ENCODE measurements around the gene NELFCD.

DNA sequence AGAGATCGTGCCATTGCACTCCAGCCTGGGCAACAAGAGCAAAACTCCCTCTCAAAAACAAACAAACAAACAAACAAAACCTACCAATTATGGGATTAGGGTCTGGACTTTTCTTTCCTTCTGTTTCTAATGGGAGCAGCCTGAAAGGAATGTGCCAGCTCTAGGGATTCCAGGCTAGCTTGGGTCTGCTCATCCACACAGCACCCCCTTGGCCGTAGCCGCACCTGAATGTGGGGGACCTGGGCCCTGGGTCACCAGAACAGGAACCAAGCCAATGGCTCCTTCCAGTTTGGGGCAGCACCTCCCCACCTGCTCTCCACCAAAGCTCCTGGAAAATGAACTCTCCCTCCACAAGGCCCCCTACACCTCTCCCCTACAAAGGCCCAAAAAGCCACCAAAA is 19.3 kb downstream of the NELFCD start:
- TF ChIP-seq, protein P1, sequence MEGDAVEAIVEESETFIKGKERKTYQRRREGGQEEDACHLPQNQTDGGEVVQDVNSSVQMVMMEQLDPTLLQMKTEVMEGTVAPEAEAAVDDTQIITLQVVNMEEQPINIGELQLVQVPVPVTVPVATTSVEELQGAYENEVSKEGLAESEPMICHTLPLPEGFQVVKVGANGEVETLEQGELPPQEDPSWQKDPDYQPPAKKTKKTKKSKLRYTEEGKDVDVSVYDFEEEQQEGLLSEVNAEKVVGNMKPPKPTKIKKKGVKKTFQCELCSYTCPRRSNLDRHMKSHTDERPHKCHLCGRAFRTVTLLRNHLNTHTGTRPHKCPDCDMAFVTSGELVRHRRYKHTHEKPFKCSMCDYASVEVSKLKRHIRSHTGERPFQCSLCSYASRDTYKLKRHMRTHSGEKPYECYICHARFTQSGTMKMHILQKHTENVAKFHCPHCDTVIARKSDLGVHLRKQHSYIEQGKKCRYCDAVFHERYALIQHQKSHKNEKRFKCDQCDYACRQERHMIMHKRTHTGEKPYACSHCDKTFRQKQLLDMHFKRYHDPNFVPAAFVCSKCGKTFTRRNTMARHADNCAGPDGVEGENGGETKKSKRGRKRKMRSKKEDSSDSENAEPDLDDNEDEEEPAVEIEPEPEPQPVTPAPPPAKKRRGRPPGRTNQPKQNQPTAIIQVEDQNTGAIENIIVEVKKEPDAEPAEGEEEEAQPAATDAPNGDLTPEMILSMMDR (IDR thresholded peaks at IDR 0.05; ENCODE audit: insufficient read depth, low read length, poor library complexity, severe bottlenecking) = no peak
- no peak for TF ChIP-seq EZH2phosphoT487 (conservative IDR thresholded peaks at IDR 0.05; ENCODE audit: low read length)

Measured in SU-DHL-6 (cell line).